HG03342 (cell line): ENCODE results near the gene VIP.

Experiments used
- ATAC-seq: cut with Tn5 transposase; IDR thresholded peaks from one replicate; pipeline ENCODE4 v1.9.1; 2021; ENCODE audit warnings: mild to moderate bottlenecking, moderate library complexity; ENCODE audit not compliant: unreplicated experiment

Gene VIP

GRCh38 chr6:152775428-152775827 lies 24.8 kb downstream of the VIP start:
- ATAC-seq, result no peak

- no peak for ATAC-seq
Measured at GRCh38 chr6:152776833-152777232, 26.2 kb downstream of the VIP start.

- peak; percentile 61 for ATAC-seq
Measured at GRCh38 chr6:152783217-152783878, 32.8 kb downstream of the VIP start.

GRCh38 chr6:152794696-152795095 lies 44.1 kb downstream of the VIP start:
- ATAC-seq, result no peak

- no peak for ATAC-seq
Measured at GRCh38 chr6:152804150-152804549, 53.6 kb downstream of the VIP start.
